ENCODE measurements around the gene SOX9. TPM values are rescaled to one million over a fixed set of nuclear protein-coding genes. Genes with fewer than 3 reads are reported as not detected.

Gene SOX9
- total and polyA plus RNA-seq, 2 of the 8 experiments (the other 6 are each of a cell fraction or from before 2014, with no cell fraction given), result 1.9 to 4.9 TPM

- H3K9ac ChIP-seq (replicated peaks in 1 of 4; ENCODE audit: extremely low read depth in 1 of 4, low read depth in 3 of 4, low read length in 3 of 4), result no peak overlapping the region
- H2BK120ac ChIP-seq (replicated peaks; ENCODE audit: low read depth, low read length), result no peak overlapping the region
- no peak overlapping the region for H3K56ac ChIP-seq (replicated peaks; ENCODE audit: insufficient read length, low read depth, low read length)
- H3K9me3 ChIP-seq (ENCODE audit: insufficient read depth in 2 of 2, low read depth in 1 of 2, low read length in 1 of 2), result no peaks in the 10 kb centered on the region
- no peak overlapping the region for H4K8ac ChIP-seq (ENCODE audit: extremely low read depth, insufficient read depth, low read length)
- H2BK5ac ChIP-seq (ENCODE audit: low read depth, low read length), result no peak overlapping the region
- H3K23me2 ChIP-seq (ENCODE audit: low read depth, low read length), result no peaks in the 10 kb centered on the region
- H3K18ac ChIP-seq (ENCODE audit: extremely low read depth, low read length), result no peak overlapping the region
- ChIA-PET CTCF (ENCODE audit: partially characterized antibody) (interaction anchor here (1.0 to 2.3 kb wide), 5 partner anchors 8 to 66 kb away, joined by 3 to 8 read pairs (median 3); partner anchors contain the start of gene SOX9), POLR2A (ENCODE audit: partially characterized antibody) (interaction anchor here (1.4 kb wide), 1 partner anchor 11 kb away, joined by 3 read pairs; no protein-coding TSS in a partner anchor)
- no peaks in the 10 kb centered on the region; a peak in 2 of 7 replicates for H3K27me3 ChIP-seq (replicated peaks in 1 of 4; ENCODE audit: control insufficient read depth in 3 of 4, extremely low read depth in 1 of 4, insufficient read depth in 3 of 4, low read length in 3 of 4)
- no peaks in the 10 kb centered on the region for H3K79me2 ChIP-seq (ENCODE audit: control insufficient read depth in 1 of 2, insufficient read depth in 2 of 2, low read length in 2 of 2)
- H3K14ac ChIP-seq (ENCODE audit: insufficient read length), result no peak overlapping the region
- DNase-seq (ENCODE audit: low read depth in 1 of 2, low spot score in 2 of 2) (no peak), FAIRE-seq (no peak)
- H2BK20ac ChIP-seq (ENCODE audit: low read length), result no peak overlapping the region
- H4K5ac ChIP-seq (ENCODE audit: insufficient read length, low read depth, low read length), result no peak overlapping the region
- peaks cover 0 to 2% (median 0%) of the 10 kb centered on the region in 4 experiments; a peak in 2 of 7 replicates for H3K4me1 ChIP-seq (replicated peaks in 1 of 4; ENCODE audit: control insufficient read depth in 3 of 4, insufficient read depth in 4 of 4, low read length in 3 of 4)
- H3K27ac ChIP-seq (ENCODE audit: low read depth, low read length), result no peak overlapping the region
- H3K4ac ChIP-seq (replicated peaks; ENCODE audit: insufficient read length, low read depth, low read length), result no peak overlapping the region
- H2AK5ac ChIP-seq (ENCODE audit: low read depth, low read length), result no peak overlapping the region
- 88% methylated on average over 5 of the region's 5 CpGs; no CpG with 5 or more reads in 1 of the 2 experiments for WGBS, 2 experiments (ENCODE audit: extremely low coverage in 1 of 2, insufficient coverage in 1 of 2, insufficient read length in 1 of 2, insufficient replicate concordance in 2 of 2, low coverage in 1 of 2, low lambda C conversion rate in 2 of 2, missing lambda C conversion rate in 1 of 2)
- no peak overlapping the region for H3K23ac ChIP-seq (ENCODE audit: insufficient read length)
- no peaks in the 10 kb centered on the region for H4K20me1 ChIP-seq (replicated peaks in 1 of 2; ENCODE audit: control insufficient read depth in 1 of 2, insufficient read depth in 2 of 2, low read length in 2 of 2)
- no peak overlapping the region for H2AFZ ChIP-seq (ENCODE audit: low read length)
- no peak overlapping the region for H2BK12ac ChIP-seq (ENCODE audit: low read depth, low read length)
- no peak overlapping the region for H4K91ac ChIP-seq (replicated peaks; ENCODE audit: insufficient read length, low read length)
- no peak overlapping the region for H2BK15ac ChIP-seq (ENCODE audit: low read length)
- H3K4me2 ChIP-seq (ENCODE audit: insufficient read depth in 1 of 2, low read depth in 2 of 2, low read length in 2 of 2), result no peak overlapping the region
- H3K79me1 ChIP-seq (ENCODE audit: low read depth, low read length), result no peaks in the 10 kb centered on the region
- H3K36me3 ChIP-seq (ENCODE audit: control insufficient read depth in 2 of 4, insufficient read depth in 4 of 4, low read length in 3 of 4), result no peaks in the 10 kb centered on the region
- no peak overlapping the region for H3K4me3 ChIP-seq (ENCODE audit: extremely low read depth in 1 of 4, insufficient read depth in 2 of 4, low read depth in 3 of 4, low read length in 4 of 4)
- TF ChIP-seq CHD1 (IDR thresholded peaks at IDR 0.05; ENCODE audit: low read depth, low read length), result no peak
- no peak for TF ChIP-seq CEBPB (IDR thresholded peaks at IDR 0.05; ENCODE audit: low read depth, low read length)
- no peak for TF ChIP-seq SP1 (IDR thresholded peaks at IDR 0.05; ENCODE audit: low read depth, low read length)
- TF ChIP-seq RXRA (IDR thresholded peaks at IDR 0.05; ENCODE audit: insufficient read depth, low read depth, low read length), result no peak
- TF ChIP-seq KDM4A (IDR thresholded peaks at IDR 0.05; ENCODE audit: low read depth, low read length, severe bottlenecking), result no peak
- no peak for TF ChIP-seq E2F6 (IDR thresholded peaks at IDR 0.05)
- TF ChIP-seq ATF3 (IDR thresholded peaks at IDR 0.05; ENCODE audit: insufficient read depth, low read depth, low read length), result no peak
- TF ChIP-seq ATF2 (IDR thresholded peaks at IDR 0.05; ENCODE audit: low read length), result no peak
- TF ChIP-seq EZH2 (IDR thresholded peaks at IDR 0.05; ENCODE audit: low read depth, low read length, severe bottlenecking), result no peak
- TF ChIP-seq KDM1A (IDR thresholded peaks at IDR 0.05; ENCODE audit: borderline replicate concordance, low read length), result no peak
- TF ChIP-seq CHD2 (IDR thresholded peaks at IDR 0.05; ENCODE audit: low read length), result no peak
These were observed 20.4 kb upstream of the SOX9 start for GRCh38 chr17:72100470-72100869.
